Measurements from ENCODE around the gene AP3S1.

AP3S1 gene

GRCh38 chr5:115944501-115944900, 102.8 kb downstream of the AP3S1 start:
- DNase-seq: no peak

GRCh38 chr5:115946655-115947054, 104.9 kb downstream of the AP3S1 start:
- DNase-seq: no peak

GRCh38 chr5:115947260-115947659, 105.5 kb downstream of the AP3S1 start:
- DNase-seq: no peak

GRCh38 chr5:115948091-115948534, 106.4 kb downstream of the AP3S1 start:
- no peak for DNase-seq

- no peak for DNase-seq
Observed at GRCh38 chr5:115949096-115949495, 107.4 kb downstream of the AP3S1 start.

- DNase-seq: no peak
Observed at GRCh38 chr5:115952588-115952987, 110.9 kb downstream of the AP3S1 start.

GRCh38 chr5:115954144-115954543, 112.4 kb downstream of the AP3S1 start:
- no peak for DNase-seq

GRCh38 chr5:115956957-115957356, 115.2 kb downstream of the AP3S1 start:
- DNase-seq: no peak

- no peak for DNase-seq
Observed at GRCh38 chr5:115961381-115962238, 119.9 kb downstream of the AP3S1 start.

GRCh38 chr5:115962239-115962564, 120.5 kb downstream of the AP3S1 start, which contains the start of gene LVRN:
Gene LVRN (plus strand): TSS chr5:115962475. CDS start chr5:115962618, 143 bp downstream.
- DNase-seq: no peak

GRCh38 chr5:115962565-115963402, 121.0 kb downstream of the AP3S1 start:
- no peak for DNase-seq

GRCh38 chr5:115963566-115963965, 121.8 kb downstream of the AP3S1 start:
- DNase-seq: no peak
